Stimulated activated naive CD8-positive, alpha-beta T cell treated with anti-CD3 and anti-CD28 coated beads, Interleukin-15, amount 100 ng/mL, for 72 hours (primary cell): ENCODE data around the gene ZFPL1.

Experiments used
- ATAC-seq: fragments of 150-1000 bp; cut with Tn5 transposase; 2 replicates; pipeline ENCODE4 v1.10.0; 2021; ENCODE audit warnings: mild to moderate bottlenecking, moderate library complexity
- DNase-seq, 2 donors: peaks; one replicate each; pipeline ENCODE4 v3.0.0; 2021 to 2022
- H3K27ac Mint-ChIP-seq, 2 donors: one replicate each; pipeline ENCODE4 v1.8.0; 2022; ENCODE audit warnings: mild to moderate bottlenecking in 2 of 2, mixed read lengths in 2 of 2, moderate library complexity in 2 of 2
- H3K27me3 Mint-ChIP-seq: one replicate; pipeline ENCODE4 v1.8.0; 2022; ENCODE audit warnings: mixed read lengths
- H3K4me1 Mint-ChIP-seq: one replicate; pipeline ENCODE4 v1.8.0; 2022; ENCODE audit warnings: mild to moderate bottlenecking, mixed read lengths
- H3K4me3 Mint-ChIP-seq, 2 donors: one replicate each; pipeline ENCODE4 v1.8.0; 2022; ENCODE audit warnings: mild to moderate bottlenecking in 2 of 2, mixed read lengths in 2 of 2, moderate library complexity in 1 of 2
- H3K9me3 Mint-ChIP-seq, 2 donors: one replicate each; pipeline ENCODE4 v1.8.0; 2022; ENCODE audit warnings: mixed read lengths in 2 of 2

Gene ZFPL1

DNA sequence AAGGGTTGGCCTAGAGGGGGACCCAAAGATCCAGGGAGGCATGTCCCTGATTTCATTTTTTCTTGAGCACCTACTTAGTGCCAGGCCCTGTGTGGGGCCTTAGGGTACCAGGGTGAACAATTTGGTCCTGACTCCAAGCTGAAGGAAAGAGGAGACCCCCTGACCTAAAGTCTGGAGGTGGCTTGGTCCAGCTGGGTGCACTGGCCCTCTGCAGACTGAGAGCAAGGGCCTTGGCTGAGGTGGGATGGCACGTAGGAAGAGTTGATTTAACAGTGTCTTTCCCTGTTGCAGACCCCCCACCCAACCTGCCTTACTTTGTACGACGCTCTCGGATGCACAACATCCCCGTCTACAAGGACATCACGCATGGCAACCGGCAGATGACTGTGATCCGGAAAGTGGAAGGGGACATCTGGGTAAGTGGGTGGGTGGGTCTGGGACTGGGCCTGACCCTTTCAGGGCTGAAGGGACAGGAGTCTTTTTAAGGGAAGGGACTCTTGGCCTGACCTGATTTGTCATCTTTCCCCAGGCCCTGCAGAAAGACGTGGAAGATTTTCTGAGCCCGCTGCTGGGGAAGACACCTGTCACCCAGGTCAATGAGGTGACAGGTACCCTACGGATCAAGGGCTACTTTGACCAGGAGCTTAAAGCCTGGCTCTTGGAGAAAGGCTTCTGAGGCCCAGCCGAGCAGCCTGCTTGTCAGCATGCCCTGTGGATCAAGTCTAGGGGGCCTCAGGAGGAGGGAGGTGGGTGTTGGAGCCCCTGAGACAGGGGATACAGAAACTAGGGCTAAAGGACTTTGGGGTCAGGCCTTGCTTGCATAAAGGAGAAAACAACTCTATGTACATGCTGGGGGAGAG lies 41.4 kb downstream of the ZFPL1 start:
- H3K27ac Mint-ChIP-seq, result no peak overlapping the region
- DNase-seq (no peak), ATAC-seq (no peak)
- H3K4me1 Mint-ChIP-seq, result peaks cover 56% of the 10 kb centered on the region
- no peaks in the 10 kb centered on the region for H3K27me3 Mint-ChIP-seq
- H3K9me3 Mint-ChIP-seq, result no peaks in the 10 kb centered on the region
- no peak overlapping the region for H3K4me3 Mint-ChIP-seq

DNA sequence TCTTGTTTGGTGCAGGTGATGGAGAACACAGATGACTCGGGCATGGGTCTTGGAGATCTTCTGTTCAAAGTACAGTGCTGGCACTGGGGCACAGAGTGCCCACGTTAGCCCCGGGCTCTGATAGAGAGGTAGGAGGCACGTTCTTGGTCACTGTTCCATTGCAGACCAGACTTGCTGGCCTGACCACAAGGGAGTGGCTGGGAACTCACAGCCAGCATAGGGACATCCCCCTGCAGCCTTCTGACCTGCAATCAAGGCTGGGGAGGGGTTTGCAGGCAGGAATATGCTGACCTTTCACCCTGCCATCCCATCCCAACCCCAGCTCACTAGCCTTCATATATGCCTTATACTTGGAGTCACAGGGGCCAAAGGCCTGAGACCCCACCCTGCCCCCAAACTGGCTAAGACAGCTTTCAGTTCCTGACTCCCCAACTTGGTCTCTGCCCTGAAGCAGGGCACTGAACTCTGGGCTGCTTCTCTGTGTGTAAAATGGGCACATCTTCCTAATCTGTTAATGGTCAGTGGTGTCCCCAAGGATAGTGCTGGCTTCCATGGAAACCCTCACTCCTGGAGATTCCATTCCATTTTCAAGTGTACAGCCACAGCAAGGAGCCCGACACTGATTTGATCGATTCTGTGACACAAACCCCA lies 42.7 kb downstream of the ZFPL1 start:
- ATAC-seq (no peak), DNase-seq (no peak)
- Mint-ChIP-seq H3K9me3 (no peaks in the 10 kb centered on the region), H3K27ac (no peak overlapping the region), H3K4me1 (peaks cover 52% of the 10 kb centered on the region), H3K27me3 (no peaks in the 10 kb centered on the region), H3K4me3 (no peak overlapping the region)

GRCh38 chr11:65127473-65128181 lies 43.6 kb downstream of the ZFPL1 start:
- H3K9me3 Mint-ChIP-seq, result no peaks in the 10 kb centered on the region
- H3K27me3 Mint-ChIP-seq, result no peaks in the 10 kb centered on the region
- no peak for DNase-seq
- H3K4me1 Mint-ChIP-seq, result peaks cover 54% of the 10 kb centered on the region
- ATAC-seq, result no peak
- H3K27ac Mint-ChIP-seq, result peak overlapping the region in 1 of 2 donors; percentile 85
- H3K4me3 Mint-ChIP-seq, result no peak overlapping the region

- peaks cover 55% of the 10 kb centered on the region for H3K4me1 Mint-ChIP-seq
- H3K27ac Mint-ChIP-seq, result peak overlapping the region in 1 of 2 donors; percentile 85
These were observed 44.4 kb downstream of the ZFPL1 start for GRCh38 chr11:65128182-65129145.

DNA sequence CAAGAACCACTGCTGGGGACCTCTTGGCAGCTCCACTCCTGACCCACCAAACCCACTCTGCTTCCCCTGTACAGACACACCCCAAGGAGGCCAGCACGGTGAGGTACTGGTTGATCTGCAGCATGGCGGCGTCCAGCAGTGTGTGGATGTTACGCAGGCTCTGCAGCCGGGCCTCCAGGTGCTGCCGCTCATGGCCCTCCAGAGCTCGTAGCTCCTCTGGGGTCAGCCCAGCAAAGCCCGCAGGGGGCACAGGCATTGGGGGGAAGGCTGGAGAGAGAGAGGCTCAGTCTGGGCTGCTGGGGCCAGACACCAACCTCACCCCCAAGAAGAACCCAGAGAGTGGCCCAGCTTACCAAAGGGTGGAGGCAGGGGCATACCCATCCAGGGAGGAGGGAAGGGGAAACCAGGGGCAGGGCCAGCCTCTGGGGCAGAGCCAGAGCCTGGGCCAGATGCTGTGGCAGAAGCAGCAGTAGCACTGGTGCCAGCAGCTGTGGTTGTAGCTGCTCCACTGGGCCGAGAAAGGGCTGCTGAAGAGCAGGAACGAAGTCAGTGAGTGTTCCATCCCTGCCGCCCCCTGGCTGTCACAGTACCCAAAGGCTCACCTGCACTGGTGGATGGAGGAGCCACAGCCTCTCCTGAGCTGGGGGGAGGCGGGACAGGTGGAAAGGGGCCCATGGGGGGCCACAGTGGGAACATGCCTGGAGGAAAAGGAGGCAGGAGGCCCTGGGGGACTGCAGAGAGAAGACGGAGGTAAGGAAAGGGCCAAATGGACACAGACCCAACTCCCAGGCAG lies 45.8 kb downstream of the ZFPL1 start:
- Mint-ChIP-seq H3K4me1 (peaks cover 49% of the 10 kb centered on the region), H3K27ac (peak overlapping the region in 1 of 2 donors; percentile 71), H3K27me3 (no peaks in the 10 kb centered on the region), H3K4me3 (no peak overlapping the region), H3K9me3 (no peaks in the 10 kb centered on the region)
- ATAC-seq, result no peak
- no peak for DNase-seq

More at GRCh38 chr11:65128182-65129145, 44.4 kb downstream of the ZFPL1 start:
- Mint-ChIP-seq H3K27me3 (no peaks in the 10 kb centered on the region), H3K9me3 (no peaks in the 10 kb centered on the region), H3K4me3 (no peak overlapping the region)
- no peak for DNase-seq
- no peak for ATAC-seq

DNA sequence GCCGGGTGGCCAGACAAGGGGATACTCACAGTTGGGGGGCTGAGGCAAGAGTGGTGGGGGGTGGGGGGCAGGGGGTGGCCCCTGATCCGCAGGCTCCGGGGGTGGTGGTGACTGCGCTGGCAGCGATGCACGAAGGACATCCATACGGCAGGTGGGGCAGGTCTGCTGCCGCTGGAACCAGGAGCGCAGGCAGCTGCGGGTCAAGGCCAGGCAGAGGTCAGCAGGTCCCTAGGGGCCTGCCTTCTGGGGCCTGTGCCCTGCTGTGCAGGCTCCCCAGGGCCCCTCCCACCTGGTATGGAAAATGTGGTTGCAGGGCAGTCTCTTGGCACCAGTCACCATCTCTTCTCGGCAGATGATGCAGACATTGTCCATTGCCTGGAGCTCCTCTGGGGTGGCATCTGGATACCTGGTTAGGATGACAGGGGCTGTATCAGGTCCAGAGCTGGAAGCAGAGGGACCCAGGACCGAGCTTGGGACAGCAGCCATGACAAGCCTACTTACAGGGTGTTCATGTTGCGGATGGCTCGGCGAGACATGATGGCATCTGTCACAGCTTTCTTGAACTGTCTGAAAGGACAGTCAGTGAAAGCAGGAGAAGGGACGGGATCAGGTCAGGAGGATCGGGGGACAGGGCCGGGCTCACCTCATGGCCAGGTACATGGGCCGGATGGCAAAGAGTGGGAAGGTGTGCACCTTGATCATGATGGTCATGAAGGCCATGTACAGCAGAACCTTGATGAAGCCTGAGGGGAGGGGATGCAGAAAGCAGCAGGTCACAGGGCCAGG lies 46.8 kb downstream of the ZFPL1 start:
- Mint-ChIP-seq H3K27me3 (no peaks in the 10 kb centered on the region), H3K4me3 (no peak overlapping the region), H3K27ac (peak overlapping the region in 1 of 2 donors; percentile 8), H3K4me1 (peaks cover 49% of the 10 kb centered on the region), H3K9me3 (no peaks in the 10 kb centered on the region)
- ATAC-seq (no peak), DNase-seq (no peak)

- Mint-ChIP-seq H3K4me3 (no peak overlapping the region), H3K27ac (no peak overlapping the region), H3K27me3 (no peaks in the 10 kb centered on the region), H3K4me1 (peaks cover 51% of the 10 kb centered on the region), H3K9me3 (no peaks in the 10 kb centered on the region)
- no peak for DNase-seq
- no peak for ATAC-seq
These were observed 47.4 kb downstream of the ZFPL1 start for GRCh38 chr11:65131417-65131776.

DNA sequence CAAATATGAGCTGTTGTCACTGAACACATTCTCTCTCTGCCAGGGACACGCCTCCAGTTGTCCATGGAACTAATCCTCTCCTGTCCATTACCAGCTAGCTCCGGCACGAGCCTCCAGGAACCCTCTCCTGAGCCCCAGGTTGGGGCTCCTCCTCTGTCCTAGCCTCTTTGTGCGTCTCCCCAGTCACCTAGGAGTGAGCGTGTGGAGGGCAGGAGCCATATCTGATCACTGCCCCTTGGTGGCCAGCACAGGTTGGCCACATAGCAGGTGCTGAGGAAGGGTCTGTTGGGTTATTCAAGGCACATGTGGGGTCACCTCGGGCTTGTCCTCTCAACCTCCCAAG lies 47.8 kb downstream of the ZFPL1 start:
- DNase-seq, result no peak
- H3K4me3 Mint-ChIP-seq, result peak overlapping the region in 1 of 2 donors; percentile 24
- no peak for ATAC-seq
- no peaks in the 10 kb centered on the region for H3K27me3 Mint-ChIP-seq
- no peaks in the 10 kb centered on the region for H3K9me3 Mint-ChIP-seq
- peaks cover 51% of the 10 kb centered on the region for H3K4me1 Mint-ChIP-seq
- H3K27ac Mint-ChIP-seq, result peak overlapping the region in 1 of 2 donors; percentile 45

DNA sequence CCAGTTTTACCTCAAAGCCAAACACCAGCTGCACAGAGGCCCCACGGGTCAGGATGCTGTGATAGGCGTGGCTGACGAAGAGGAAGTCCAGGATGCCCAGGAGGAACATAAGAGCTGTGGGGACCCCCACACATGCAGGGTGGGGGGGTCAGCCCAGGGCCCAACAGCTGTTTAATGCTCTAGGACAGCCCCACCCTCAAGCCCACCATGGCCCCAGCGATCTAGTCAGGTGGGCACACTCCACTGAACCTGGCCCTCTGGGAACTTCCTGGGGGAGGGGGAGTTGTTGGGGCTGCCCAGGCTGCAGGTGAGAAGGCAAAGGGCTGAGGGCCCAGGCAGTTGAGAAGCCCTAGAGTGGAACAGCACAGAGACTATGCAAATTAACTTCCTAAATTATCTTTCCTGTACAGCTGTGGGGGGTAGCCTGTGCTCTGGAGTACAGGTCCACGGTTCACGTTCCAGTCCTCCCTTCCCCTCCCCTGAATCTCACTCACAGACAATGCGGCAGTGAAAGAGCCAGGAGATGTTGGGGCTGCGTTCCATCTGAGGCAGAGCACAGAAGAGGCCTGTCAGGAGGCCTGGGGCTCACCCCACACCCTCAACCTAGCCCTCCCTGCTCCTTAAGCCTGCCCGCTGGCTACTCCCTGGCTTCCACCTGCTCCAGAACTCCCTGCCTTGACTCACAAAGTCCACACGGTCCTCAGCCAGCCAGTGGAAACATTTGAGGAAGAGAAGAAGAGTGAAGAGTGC lies 48.4 kb downstream of the ZFPL1 start:
- no peaks in the 10 kb centered on the region for H3K9me3 Mint-ChIP-seq
- no peak for DNase-seq
- H3K27me3 Mint-ChIP-seq, result no peaks in the 10 kb centered on the region
- H3K4me3 Mint-ChIP-seq, result peak overlapping the region; percentile 92 to 100
- ATAC-seq, result no peak
- peak overlapping the region; percentile 45 to 99 for H3K27ac Mint-ChIP-seq
- peaks cover 53% of the 10 kb centered on the region for H3K4me1 Mint-ChIP-seq

DNA sequence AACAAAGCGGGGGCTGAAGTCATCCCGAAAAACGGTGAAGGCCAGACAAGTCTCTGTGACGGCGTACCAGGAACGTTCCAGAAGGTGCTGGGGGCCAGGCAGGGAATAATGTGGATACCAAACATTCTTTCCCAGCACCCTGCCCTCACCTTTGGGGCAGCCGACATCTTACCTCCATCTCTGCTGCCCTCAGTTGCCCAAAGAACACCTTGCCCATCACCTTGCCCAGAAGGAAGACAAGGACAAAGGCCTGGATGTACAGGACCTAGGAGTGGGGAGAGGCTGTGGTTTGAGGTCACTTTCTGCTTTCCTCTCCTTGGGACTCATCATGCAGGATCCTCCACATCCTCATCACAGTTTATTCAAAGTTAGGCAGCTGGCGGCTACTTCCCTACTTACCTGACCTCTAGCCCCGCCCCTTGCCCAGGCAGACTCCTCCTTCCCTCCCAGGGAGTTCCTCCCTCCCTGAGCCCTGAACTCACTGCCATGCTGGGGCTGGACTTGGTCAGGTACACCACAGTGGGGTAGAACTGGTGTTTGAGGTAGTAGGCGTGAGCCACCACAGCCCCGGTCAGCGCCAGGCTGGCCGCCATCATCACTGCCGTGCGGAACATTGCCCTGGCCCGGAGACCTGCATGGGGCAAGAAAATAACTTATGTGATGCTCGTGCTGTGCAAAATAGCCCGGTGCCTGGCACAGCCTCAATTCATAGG lies 49.1 kb downstream of the ZFPL1 start:
- Mint-ChIP-seq H3K4me3 (peak overlapping the region; percentile 92 to 100), H3K27me3 (no peaks in the 10 kb centered on the region), H3K4me1 (peaks cover 56% of the 10 kb centered on the region), H3K9me3 (no peaks in the 10 kb centered on the region), H3K27ac (peak overlapping the region; percentile 99 to 100)
- peak in 1 of 2 donors; percentile 51 for DNase-seq
- no peak for ATAC-seq

DNA sequence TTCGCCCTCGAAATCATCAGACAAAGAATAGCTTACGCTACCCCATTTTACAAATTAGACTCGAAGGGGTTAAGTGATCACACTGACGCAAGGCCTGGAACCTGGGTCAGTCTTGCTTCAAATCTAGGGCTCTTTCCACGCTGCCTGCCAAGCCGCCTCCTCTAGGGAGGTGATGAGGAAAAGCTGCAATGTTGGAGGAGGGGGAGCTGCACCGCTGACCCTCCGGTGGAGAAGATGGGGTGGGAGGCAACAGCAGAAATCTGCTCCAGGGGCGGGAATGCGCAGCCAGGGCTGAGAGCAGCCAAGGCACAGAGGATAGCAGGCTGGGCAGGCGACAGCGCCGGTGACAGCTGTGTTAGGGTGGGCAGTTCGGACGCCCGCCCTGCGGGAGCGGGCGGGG lies 49.7 kb downstream of the ZFPL1 start:
- no peak for DNase-seq

GRCh38 chr11:65134240-65134951 lies 50.4 kb downstream of the ZFPL1 start, which contains the start of gene SYVN1:
TSS of gene SYVN1 (minus strand) at chr11:65134519. CDS start at chr11:65133601, 918 bp downstream.
- Mint-ChIP-seq H3K9me3 (no peaks in the 10 kb centered on the region), H3K4me1 (peaks cover 56% of the 10 kb centered on the region), H3K27me3 (no peaks in the 10 kb centered on the region), H3K4me3 (peak within 1 kb of the TSS; percentile 92 to 100), H3K27ac (peak within 1 kb of the TSS; percentile 99 to 100)
- ATAC-seq (peak; percentile 89), DNase-seq (peak; percentile 89 to 91)

More for the DNA sequence above, 49.7 kb downstream of the ZFPL1 start:
- Mint-ChIP-seq H3K27me3 (no peaks in the 10 kb centered on the region), H3K4me3 (peak overlapping the region; percentile 92 to 100), H3K27ac (peak overlapping the region; percentile 99 to 100), H3K9me3 (no peaks in the 10 kb centered on the region), H3K4me1 (peaks cover 56% of the 10 kb centered on the region)
- ATAC-seq, result no peak
